GM20000 (cell line): ENCODE measurements around the gene ADAMTSL1.

Source experiments
- DNase-seq: peaks from one replicate; pipeline ENCODE4 v3.0.0; 2012; ENCODE audit warnings: low spot score
- CTCF ChIP-seq: IDR thresholded peaks from 2 replicates; pipeline ENCODE4 v1.5.1; 2012; ENCODE audit warnings: mild to moderate bottlenecking, control low read depth; ENCODE audit errors: extremely low read depth, missing control alignments

Gene ADAMTSL1

GRCh38 chr9:18555105-18555883 lies 81.3 kb downstream of the ADAMTSL1 start:
- no peak for TF ChIP-seq CTCF
- DNase-seq: no peak

- no peak for TF ChIP-seq CTCF
- no peak for DNase-seq
Measured at GRCh38 chr9:18564018-18564880, 90.3 kb downstream of the ADAMTSL1 start.

- no peak for TF ChIP-seq CTCF
- DNase-seq: no peak
Measured at GRCh38 chr9:18566121-18566520, 92.2 kb downstream of the ADAMTSL1 start.

- TF ChIP-seq CTCF: no peak
- no peak for DNase-seq
Measured at GRCh38 chr9:18568973-18569372, 95.0 kb downstream of the ADAMTSL1 start.

GRCh38 chr9:18569941-18570630 lies 96.1 kb downstream of the ADAMTSL1 start:
- TF ChIP-seq CTCF: no peak
- no peak for DNase-seq

- TF ChIP-seq CTCF: no peak
- DNase-seq: no peak
Measured at GRCh38 chr9:18573021-18573556, 99.1 kb downstream of the ADAMTSL1 start.
